Activated CD8-positive, alpha-beta memory T cell treated with anti-CD3 and anti-CD28 coated beads, Interleukin-2, amount 50 U/mL, for 24 hours (primary cell): ENCODE results near the gene CD99.
"Not testable (repeated sequence)": the region's sequence is repeated elsewhere in the genome, so short reads cannot be mapped to it uniquely, and the experiment has no call there.

Experiments used
- DNase-seq: peaks from one replicate; pipeline ENCODE4 v3.0.0-alpha.2; 2020; ENCODE audit errors: extremely low read depth

The CD99 gene

DNA sequence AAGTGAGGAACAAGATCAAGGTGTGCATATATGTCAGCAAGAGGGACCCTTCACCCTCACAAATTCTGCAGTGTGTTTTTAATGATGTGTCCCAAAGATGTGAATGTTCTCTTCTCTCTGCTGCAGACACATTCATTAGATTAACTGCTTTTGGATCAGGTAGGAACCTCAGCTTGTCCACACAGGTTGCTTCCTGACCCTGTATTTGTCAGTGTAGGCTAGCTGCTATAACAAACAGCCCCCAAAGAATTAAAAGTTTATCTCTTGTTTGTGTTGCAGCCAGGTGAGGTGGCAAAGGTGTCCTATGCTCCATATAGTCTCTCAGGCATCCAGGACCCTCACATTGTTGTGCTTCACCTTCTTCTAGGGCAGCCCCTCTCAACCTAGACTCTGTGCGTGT lies 78.5 kb downstream of the CD99 start:
- DNase-seq = no peak

DNA sequence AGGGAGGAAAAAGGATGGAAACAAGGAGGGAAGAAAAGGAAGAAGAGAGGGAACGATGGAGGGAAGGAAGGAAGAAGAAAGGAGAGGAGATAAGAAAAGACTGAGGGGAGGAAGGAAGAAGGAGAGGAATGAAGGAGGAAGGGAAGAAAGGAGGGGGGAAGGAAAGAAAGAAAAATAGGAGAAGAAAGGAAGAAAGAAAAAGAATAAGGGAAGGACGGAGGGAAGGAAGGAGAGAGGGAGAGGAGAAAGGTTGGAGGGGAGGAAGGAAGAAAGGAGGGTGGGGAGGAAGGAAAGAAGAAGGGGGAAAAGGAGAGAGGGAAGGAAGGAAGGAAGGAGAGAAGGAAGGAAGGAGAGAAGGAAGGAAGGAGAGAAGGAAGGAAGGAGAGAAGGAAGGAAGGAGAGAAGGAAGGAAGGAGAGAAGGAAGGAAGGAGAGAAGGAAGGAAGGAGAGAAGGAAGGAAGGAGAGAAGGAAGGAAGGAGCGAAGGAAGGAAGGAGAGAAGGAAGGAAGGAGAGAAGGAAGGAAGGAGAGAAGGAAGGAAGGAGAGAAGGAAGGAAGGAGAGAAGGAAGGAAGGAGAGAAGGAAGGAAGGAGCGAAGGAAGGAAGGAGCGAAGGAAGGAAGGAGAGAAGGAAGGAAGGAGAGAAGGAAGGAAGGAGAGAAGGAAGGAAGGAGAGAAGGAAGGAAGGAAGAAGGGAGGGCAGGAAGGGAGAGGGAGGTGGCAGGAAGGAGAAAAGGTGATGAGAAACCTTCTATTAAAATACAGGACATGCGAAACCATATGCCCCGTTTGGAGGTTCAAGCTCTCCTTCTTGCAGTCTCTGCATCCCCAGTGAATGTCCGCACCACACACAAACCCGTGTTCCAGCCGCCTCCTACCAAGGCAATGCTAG lies 82.3 kb downstream of the CD99 start:
- not testable (repeated sequence) for DNase-seq

DNA sequence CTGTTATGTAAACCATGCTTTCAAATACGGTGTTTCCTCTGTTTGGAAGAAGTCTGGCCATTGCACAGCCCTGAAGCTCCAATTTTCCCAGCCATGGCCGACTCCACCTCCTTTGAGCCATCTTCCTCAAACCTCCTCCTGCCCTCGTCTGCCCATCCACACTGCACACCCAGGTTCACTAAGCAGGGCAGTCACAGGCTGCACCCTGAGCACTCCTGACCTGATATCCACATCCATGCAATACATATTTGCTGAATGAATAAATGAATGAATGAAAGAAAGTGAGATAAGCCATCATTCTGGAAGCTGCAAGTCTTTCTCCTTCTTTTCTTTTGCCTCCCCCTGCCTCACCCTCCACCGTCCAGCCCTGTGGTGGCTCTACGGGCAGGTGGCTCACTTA lies 83.0 kb downstream of the CD99 start:
- DNase-seq = no peak

DNA sequence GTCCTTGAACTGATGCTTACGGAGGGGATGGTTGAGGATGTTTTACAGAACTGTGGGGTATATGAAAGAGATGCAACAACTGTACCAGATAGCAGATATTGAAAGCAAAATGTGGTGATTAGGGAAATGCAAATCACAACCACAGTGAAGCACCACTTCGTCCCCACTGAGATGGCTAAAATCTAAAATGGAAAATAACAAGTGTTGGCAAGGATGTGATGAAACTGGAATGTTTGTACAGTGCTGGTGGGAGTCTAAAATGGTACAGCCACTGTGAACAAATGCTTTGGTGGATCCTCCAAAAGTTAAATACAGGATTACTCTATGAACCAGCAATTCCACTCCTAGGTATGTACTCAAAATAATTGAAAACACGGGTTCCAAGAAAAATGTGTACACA lies 83.7 kb downstream of the CD99 start:
- DNase-seq = no peak

DNA sequence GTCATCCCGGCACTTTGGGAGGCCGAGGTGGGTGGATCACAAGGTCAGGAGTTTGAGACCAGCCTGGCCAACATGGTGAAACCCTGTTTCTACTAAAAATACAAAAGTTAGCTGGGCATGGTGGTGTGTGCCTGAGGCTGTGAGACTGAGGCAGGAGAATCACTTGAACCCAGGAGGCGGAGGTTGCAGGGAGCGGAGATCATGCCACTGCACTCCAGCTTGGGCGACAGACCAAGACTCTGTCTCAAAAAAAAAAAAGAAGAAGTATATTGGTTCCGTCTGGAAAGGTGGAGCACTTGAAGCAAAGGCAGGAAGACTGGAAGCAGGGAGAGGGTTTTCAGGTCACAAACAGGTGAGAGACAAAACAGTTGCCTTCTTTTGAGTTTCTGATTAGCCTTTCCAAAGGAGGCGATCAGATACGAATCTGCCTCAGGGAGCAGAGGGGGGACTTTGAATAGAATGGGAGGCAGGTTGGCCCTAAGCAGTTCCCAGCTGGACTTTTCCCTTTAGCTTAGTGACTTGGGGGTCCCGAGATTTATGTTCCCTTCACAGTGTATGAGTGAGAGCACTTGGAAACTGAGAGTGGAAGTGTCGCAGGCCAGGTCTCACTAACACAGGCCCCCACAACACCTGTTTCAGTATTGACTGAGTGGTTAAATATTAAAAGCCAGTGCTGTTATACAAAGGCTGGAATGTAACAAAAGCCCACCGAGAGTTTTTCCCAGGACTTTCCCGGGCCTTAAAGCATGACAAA lies 89.6 kb downstream of the CD99 start:
- DNase-seq = not testable (repeated sequence)

DNA sequence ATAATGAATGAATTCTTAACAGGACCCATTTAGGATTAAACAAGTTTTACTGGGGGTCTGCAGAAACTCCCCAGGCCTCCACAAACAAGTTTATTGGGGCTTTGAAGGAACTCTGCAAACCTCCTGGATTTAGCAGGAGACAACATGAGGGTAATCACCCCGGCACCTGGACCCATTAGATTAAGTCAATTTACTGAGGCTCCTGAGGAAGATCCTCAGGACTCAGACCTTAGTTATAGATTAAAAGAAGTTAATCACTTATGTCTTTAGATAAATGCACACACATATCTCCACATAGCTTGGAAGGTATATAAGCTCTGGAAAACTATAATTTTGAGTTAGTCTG lies 90.1 kb downstream of the CD99 start:
- no peak for DNase-seq

DNA sequence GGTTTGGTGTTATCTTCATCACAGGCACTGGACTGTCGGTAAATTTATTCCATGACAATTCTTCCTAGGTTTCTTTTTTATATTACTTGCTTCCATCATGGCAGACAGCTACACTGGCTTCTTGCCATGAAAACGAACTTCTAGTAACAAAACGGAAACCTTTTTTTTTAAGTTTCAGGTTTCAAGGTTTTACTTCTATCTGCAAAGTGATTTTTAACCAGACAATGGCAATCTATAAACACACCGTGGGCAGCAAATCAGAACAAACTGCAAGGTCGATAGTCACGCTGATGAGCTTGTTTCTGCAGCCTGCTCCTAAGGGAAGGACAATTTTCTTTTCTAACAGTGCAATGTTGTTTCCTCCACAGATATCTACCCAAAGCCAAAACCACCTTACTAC lies 90.6 kb downstream of the CD99 start:
- DNase-seq = no peak

DNA sequence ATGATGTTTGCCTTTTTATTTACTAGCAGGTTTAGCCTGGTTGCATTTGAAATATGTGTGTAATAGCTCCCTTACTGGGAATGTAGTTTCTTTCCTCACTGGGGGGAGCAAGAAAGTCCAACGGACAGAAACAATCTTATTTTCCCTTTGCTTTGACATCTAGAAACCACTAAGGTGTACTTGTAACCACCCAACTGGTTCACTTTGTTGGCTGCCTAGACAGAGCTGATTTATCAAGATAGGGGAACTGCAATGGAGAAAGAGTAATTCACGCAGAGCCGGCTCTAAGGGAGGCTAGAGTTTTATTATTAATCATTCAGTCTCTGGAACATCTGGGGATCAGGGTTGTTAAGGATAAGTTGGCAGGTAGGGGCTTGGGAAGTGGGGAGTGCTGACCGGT lies 91.1 kb downstream of the CD99 start:
- DNase-seq = no peak

DNA sequence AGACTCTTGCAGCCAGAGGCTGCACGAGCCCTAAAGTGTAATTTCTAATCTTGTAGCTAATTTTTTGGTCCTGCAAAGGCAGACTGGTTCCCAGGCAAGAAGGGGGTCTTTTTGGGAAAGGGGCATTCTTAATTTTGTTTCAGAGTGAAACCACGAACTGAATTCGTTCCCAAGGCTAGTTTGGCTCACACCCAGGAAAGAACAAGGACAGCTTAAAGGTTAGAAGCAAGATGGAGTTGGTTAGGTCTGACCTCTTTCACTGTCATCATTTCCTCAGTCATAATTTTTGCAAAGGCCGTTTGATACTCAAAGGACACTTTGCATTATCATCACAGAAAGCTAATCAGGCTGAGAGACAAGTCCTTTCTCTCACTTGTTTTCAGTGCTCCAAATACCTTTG lies 91.7 kb downstream of the CD99 start:
- DNase-seq = no peak

DNA sequence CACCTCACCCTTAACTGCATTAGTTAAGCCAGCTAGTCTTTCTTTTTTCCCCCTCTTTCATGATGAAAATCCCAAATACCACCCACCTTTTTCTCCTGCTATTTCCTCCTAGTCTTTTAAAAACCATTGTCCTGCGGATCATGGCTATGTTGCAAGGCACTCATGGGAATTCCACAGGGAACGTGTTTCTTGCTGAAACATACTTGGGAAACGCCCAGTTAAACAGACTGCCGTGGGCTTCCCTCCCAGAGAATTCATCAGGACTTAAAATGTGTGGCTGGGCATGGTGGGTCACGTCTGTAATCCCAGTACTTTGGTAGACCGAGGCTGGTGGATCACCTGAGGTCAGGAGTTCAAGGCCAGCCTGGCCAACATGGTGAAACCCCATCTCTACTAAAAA lies 92.9 kb downstream of the CD99 start:
- DNase-seq = no peak

DNA sequence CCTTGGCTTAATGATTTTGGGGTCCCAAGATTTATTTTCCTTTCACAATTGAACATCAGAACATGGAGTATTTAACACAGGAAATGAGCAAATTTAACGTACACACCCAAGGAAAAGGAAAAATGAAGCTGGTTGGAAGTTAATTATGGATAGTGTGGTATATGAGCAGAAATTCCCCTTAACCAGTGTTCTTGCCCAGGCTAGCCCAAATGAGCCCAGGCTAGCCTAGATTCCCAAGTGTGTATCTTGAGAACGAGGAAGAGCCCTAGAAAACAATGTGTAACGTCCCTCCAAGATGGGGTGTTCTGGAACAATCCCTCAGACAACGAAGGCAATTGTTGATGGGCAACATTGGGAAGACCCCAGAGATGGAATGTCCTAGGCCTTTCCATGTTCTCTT lies 94.4 kb downstream of the CD99 start:
- no peak for DNase-seq

DNA sequence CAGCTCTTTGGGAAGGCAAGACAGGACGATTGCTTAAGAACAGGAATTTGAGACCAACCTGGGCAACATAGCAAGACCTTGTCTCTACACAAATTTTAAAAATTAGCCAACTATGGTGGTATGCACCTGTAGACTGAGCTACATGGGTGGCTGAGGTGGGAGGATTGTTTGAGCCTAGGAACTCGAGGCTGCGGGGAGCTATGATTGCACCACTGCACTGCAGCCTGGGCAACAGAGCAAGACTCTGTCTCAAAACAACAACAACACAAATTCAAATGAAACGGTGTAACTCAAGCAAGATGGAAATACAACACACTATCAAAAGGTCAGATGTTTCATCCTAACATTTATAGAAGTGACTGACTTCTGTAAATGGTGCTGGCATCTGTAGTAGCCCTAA lies 97.9 kb downstream of the CD99 start:
- no peak for DNase-seq

DNA sequence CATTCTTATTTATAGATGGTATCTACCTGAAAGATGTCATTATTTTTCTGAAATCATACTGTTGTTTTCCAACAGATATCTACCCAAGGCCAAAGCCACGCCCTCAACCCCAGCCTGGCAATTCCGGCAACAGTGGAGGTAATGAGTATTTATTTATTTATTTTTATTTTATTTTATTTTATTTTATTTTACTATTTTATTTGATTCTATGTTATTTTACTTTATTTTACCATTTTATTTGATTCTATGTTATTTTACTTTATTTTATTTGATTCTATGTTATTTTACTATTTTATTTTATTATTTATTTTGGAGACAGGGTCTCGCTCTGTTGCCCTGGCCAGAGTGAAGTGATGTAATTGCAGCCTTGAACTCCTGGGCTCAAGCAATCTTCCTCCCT lies 98.5 kb downstream of the CD99 start:
- DNase-seq = no peak
